NCI-H1105 treated with DMSO at 0.1 percent for 48 hours (cell line): ENCODE data around the gene ECI2.

ENCODE experiments used
- DNase-seq: peaks from one replicate; lab custom pipeline; 2025; lab: John Stamatoyannopoulos, UW

ECI2 gene

GRCh38 chr6:4134841-4135664, at the start of gene ECI2:
ECI2 (minus strand) TSS chr6:4135575; CDS start chr6:4135560, 15 bp downstream.
- DNase-seq: peak; percentile 82

DNA sequence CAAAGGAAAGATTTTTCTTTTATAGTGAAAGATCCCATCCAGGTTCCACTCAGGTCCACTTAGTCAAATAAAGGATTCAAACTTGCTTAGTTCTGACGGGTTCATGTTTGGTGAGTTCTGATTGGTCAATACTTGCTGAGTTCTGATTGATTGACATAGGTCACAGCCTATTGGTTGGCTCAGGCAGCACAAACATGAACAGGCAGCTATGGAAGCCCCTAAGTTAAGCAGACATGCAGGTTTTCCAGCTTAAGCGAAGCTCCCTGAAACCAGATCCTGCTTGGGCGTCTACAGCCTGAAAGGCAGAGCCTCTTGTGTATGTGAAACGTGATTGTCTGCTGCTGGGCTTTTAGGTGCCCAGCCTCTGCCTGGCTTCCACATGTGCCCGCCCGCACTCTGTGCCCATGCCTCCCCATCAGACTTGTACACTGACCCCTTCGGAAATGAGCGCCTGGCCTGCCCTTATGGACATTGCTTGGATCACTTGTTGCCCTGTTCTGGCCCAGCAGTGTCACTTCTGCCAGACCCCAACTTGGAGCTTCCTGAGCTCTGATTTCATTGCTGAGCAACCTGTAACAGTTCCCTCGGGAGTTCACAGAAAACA, 45.4 kb upstream of the ECI2 start:
- no peak for DNase-seq

GRCh38 chr6:4179960-4180651, 44.7 kb upstream of the ECI2 start:
- no peak for DNase-seq

DNA sequence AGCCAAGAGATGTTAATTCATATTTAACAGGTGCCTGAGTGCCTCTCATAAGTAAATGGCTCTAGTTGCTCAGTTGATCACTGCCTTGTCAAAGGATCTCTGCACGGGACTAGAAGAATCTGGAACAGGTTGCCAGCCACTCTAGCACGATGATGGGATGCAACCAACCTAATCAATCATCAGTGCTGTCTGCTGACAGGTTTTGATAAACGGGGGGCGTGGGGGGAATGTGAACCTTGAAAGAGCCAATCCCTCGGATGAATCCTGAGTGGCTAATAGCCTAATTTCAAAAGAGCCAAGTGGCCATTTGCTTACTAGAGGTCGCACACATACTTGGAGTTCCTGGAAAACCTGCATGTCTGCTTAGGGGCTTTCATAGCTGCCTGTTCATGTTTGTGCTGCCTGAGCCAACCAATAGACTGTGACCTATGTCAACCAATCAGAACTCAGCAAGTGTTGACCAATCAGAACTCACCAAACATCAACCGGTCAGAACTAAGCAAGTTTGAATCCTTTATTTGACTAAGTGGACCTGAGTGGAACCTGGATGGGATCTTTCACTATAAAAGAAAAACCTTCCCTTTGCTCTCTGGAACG, 43.5 kb upstream of the ECI2 start:
- no peak for DNase-seq

GRCh38 chr6:4176907-4177306, 41.5 kb upstream of the ECI2 start:
- DNase-seq: no peak

DNA sequence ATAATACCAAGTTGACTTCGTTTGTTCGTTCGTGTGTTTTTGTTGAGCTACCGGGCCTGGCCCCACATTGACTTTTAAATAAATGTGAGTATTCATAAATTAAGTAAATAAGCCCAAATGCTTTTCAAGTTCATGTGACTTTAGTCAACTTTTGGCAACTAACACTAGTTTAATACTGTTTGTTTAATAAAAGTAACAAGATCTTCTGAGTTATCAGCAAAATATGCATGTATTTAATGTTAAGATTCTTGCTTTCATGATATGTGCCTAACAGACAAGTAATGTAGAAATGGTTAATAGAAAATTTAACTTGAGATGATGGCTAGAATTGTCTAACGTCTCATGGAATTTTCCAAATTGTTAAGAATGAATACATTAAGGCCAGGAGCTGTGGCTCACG, 38.7 kb upstream of the ECI2 start:
- DNase-seq: no peak

GRCh38 chr6:4172368-4172767, 37.0 kb upstream of the ECI2 start:
- DNase-seq: no peak

DNA sequence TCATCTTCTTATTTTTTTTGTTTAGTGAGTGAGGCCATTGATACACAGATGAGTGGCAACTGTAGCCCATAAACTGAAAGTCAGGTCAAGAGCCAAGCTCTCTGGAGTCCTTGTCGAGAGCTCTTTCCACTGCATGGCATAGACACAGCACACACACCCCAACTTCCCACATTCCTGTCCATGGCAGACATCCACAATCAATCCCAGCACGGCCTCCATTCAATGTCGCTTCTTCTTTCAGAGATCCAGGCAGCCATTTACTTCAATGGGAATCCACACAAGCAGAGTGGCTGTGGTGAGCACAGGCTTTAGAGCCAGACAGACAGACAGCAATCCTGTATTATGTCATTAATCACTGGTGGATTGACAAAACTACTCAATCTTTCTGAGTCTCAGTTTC, 34.9 kb upstream of the ECI2 start:
- no peak for DNase-seq

GRCh38 chr6:4169028-4169789, 33.8 kb upstream of the ECI2 start:
- no peak for DNase-seq

DNA sequence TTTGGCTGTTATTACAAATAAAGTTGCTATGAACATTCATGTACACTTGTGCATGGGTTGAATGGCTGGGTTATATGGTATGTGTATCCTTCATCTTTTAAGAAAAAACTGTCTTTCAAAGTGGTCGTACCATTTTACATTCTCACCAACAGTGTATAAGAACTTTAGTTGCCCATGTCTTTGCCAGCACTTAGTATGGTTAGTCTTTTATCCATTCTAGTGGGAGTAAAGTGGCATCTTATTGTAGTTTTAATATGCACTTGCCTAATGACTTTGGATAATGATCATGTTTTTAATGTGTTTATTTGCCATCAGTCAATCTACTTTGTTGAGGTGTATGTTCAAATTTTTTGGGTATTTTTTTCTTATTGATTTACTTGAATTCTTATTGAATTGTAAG, 32.5 kb upstream of the ECI2 start:
- no peak for DNase-seq

DNA sequence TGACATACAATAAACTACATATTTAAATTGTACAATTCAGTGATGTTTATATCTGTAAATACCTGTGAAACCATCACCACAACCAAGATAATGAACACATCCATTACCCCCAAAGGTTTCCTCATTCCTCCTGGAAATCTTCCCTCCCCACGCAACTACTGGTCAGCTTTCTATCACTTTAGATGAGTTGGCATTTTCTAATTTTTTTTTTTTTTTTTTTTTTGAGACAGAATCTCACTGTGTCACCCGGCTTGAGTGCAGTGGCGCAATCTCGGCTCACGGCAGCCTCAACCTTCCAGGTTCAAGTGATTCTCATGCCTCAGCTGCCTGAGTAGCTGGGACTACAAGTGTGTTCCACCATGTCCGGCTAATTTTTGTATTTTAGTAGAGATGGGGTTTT, 31.7 kb upstream of the ECI2 start:
- no peak for DNase-seq

DNA sequence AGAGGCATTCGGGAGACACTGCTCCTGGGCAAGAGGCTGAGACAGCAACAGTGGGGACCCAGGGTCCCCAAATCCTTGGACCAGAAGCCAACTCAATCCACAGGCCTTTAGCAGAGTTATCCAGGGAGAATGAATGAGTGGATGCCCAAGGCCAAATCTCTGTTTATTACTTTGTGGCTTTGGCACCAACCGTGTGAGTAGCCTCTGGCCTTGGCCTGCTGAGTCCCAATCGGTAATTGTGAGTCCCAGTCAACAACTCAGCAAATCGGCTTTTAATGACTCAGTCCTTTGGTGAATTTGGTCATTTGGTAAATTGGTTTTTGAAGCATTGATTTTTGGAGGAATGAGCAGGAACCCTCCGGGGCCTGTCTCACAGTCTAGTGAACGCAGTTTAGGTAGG, 29.1 kb upstream of the ECI2 start:
- DNase-seq: no peak

- no peak for DNase-seq
Observed at GRCh38 chr6:4164117-4164442, 28.7 kb upstream of the ECI2 start.

DNA sequence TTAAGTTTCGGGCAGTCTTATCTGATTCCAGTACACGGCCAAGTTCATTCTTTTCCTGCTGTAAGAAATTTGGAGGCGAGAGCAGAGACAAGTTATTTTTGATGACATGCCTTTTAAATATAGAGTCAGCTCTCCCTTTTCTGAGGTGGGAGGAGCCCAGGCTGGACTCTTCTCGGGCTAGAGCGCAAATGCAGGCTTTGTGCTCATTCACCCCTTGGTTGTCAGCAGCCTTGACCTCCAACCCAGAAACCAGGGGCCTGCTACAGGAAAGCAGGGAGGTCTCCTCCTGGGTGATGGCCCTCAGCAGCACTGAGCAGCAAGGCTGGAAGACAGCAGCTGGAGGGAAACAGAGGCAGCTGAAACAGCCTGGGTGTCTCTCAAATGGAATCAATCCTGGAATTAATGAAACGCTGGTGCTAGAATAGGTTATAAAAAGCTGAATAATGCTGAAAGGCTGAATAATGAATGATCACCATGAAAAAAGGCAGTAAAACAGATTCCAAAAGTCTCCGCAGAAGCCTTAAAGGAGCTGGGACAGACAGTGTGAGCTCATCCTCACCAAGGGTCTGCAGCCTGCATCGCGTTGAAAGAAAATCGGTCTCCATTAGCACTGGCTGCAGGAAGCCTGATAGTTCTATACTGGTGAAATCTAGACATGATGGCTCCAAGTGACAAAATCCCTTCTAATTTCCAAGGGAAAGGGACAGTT, 28.2 kb upstream of the ECI2 start:
- DNase-seq: no peak

- no peak for DNase-seq
Observed at GRCh38 chr6:4162370-4162769, 27.0 kb upstream of the ECI2 start.

DNA sequence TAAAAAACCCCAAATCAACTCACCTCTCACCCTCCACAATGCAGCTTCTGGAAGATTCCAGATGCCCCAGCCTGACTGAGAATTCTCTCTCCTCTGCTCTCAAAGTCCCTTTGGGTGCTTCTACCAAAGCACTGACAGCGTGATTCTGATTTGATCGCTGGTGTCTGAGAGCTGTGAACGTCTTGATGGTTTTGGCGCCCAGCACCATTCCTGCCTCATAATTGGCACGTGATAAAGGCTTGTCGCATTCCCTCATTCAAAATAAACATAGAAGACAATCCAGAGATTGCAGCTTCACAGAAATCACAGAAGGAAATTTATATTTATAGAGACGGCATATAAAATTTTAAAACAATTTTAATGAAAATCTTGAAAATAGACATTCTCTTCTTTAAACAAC, 24.1 kb upstream of the ECI2 start:
- no peak for DNase-seq

DNA sequence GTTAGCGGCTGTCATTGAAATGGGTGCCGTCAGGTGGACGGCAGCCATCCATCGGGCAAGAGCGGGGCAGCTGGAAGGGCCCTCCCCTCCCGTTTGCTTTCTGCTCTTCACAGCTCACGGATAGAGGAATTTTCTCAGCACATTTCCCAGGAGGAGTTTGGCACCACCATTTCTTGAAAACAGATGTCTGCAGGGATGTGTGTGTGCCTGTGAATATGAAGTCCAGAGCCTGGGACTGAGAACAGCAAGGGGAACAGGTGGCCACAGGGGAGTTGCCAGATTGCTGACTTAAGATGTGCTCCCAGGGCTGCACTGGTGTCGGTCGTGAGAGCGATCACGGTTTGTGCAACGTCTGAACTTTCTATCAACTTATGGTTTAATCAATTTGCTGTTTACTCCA, 22.1 kb upstream of the ECI2 start:
- no peak for DNase-seq

DNA sequence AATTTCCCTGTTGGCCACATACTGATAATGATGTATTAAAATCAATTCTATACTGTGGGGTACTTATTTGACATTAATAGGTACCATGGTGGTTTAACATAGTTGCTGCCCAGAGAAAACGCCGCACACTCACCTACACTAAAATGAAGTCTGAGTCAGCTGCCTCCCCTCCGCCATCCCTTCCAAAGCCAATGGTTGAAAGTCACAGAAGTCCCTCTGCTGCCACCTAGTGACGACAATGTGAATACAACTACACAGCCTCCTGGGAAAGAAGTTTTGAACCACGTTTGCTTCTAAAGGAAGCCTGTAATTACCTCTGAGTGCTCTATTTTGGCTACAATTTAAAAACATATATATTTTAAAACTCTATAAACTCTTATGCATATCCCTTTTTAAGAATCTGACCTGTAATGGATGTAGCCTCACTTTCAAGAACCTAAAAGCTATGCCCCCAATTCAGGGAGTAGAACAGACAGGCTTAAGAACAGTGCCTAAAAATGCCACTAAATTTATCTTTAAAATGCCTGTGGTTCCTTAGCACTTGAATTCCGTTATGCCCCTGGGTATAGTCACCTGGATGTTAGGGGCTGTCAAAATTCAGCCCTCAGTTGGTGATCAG, 20.6 kb upstream of the ECI2 start:
- DNase-seq: peak; percentile 81

- DNase-seq: no peak
Observed at GRCh38 chr6:4153514-4153985, 18.2 kb upstream of the ECI2 start.

- no peak for DNase-seq
Observed at GRCh38 chr6:4145083-4145482, 9.7 kb upstream of the ECI2 start.

DNA sequence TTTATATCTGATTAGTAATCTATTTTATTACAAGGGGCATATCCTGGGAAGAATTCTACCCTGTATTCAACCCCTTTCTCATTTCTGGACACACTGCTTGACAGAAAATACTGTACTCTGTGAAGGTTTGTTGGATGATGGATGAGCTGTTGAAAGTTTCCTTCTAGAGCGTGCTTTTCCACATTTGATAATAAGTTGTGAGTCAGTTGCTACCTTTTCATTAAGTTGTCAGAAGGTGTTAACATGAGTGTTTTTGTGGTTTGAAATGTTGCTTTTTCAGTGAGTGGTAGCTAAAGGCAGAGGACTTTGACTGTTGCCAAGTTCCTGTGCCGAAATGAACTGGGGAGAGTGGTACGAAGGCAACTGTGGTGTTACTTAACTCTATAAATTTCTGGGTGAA, 3.9 kb upstream of the ECI2 start:
- DNase-seq: no peak
